Effector memory CD4-positive, alpha-beta T cell (primary cell): ENCODE measurements around the gene ATP1B1.

Experiments used
- DNase-seq, 3 donors: peaks; one replicate each; pipeline ENCODE4 v3.0.0-alpha.2; 2020
- H3K27ac ChIP-seq: 2 replicates; pipeline ENCODE4 v1.7.0; 2013; ENCODE audit warnings: mild to moderate bottlenecking, low read length, moderate library complexity; ENCODE audit not compliant: insufficient read depth, poor library complexity, severe bottlenecking
- H3K27me3 ChIP-seq: replicated peaks from 2 replicates; pipeline ENCODE4 v1.7.0; 2013; ENCODE audit warnings: mild to moderate bottlenecking, low read length; ENCODE audit not compliant: insufficient read depth, control insufficient read depth, poor library complexity, severe bottlenecking
- H3K36me3 ChIP-seq: 2 replicates; pipeline ENCODE4 v1.7.0; 2013; ENCODE audit warnings: mild to moderate bottlenecking, low read length, moderate library complexity; ENCODE audit not compliant: control insufficient read depth, insufficient read depth
- H3K4me1 ChIP-seq: 2 replicates; pipeline ENCODE4 v1.7.0; 2013; ENCODE audit warnings: low read length, mild to moderate bottlenecking; ENCODE audit not compliant: control insufficient read depth, insufficient read depth, poor library complexity, severe bottlenecking
- H3K4me3 ChIP-seq: 2 replicates; pipeline ENCODE4 v1.7.0; 2013; ENCODE audit warnings: low read length, low read depth, mild to moderate bottlenecking; ENCODE audit not compliant: insufficient read depth, poor library complexity, severe bottlenecking
- H3K9me3 ChIP-seq: 2 replicates; pipeline ENCODE4 v1.7.0; 2013; ENCODE audit warnings: mild to moderate bottlenecking, low read length, moderate library complexity; ENCODE audit not compliant: control insufficient read depth

ATP1B1 gene

DNA sequence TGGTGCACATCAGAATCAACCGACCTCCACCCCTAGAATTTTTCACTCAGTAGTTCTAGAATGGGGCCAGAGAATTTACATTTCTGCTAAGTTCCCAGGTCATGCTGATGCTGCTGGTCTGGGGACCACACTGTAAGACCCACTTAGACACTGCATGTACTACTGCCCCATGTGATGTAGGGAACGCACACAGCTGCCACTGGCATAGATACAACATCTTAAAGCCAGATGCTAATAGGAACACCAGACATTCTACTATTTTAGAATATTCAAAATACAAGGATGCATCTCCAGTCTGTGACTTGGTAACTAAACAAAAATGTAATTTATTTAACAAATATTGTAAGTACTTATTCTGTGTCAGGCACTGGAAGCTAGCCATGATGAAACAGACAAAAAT lies 14.1 kb upstream of the ATP1B1 start:
- H3K4me1 ChIP-seq = no peaks in the 10 kb centered on the region
- H3K9me3 ChIP-seq = no peaks in the 10 kb centered on the region
- H3K27ac ChIP-seq = no peak overlapping the region
- DNase-seq = no peak
- H3K4me3 ChIP-seq = no peak overlapping the region
- no peaks in the 10 kb centered on the region for H3K36me3 ChIP-seq
- no peaks in the 10 kb centered on the region for H3K27me3 ChIP-seq

DNA sequence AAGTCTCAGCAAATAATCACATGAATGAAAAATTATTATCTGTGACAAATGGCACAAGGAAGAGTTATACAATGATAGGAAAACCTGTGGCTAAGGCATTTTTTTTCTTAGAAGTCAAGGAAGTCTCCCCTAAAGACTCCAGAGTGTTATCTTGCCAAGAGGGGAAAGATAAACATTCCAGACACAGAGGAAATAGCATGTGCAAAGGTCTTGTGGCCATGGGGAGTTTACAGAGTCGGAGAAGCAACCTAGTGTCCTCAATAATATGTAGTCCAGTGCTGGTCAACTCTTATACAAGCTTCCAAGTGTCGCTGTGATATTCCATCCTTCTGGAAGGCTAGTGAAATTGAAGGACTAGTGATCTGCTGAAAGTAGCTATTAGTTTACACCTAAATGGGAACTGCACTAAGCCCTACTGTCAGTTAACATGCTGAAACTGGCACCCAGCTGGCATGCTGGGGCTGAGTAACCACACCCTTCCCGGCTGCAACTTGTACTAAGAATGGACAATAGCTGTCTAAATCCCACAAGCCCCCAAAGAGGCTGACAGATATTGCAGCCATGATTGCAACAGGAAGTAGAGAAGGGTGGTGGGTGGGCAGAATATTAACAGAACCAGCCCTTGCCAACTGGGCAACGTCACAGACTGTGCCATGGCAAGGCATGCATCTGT lies 11.5 kb upstream of the ATP1B1 start:
- no peak overlapping the region for H3K4me3 ChIP-seq
- no peaks in the 10 kb centered on the region for H3K27me3 ChIP-seq
- no peaks in the 10 kb centered on the region for H3K36me3 ChIP-seq
- no peak for DNase-seq
- H3K4me1 ChIP-seq = no peaks in the 10 kb centered on the region
- H3K27ac ChIP-seq = no peak overlapping the region
- no peaks in the 10 kb centered on the region for H3K9me3 ChIP-seq

DNA sequence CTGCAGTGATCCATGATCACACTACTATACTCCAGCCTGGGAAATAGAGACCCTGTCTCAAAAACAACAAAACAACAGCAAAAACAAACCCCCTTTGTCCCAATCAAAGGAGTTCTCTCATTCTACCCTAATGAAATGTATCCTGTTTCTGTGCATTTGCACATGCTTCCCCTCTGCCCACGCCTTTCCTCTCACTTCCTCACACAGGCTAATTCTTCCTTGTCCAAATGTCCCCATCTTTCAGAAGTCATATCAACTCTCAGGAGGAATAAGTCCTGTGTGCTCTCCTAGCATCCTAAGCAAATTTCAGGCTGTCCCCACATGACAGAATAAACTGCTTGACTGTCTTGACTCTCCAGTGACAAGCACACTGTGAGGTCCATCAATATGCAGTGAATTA lies 8.1 kb upstream of the ATP1B1 start:
- H3K4me3 ChIP-seq = no peak overlapping the region
- H3K27me3 ChIP-seq = no peaks in the 10 kb centered on the region
- DNase-seq = no peak
- H3K4me1 ChIP-seq = no peaks in the 10 kb centered on the region
- no peaks in the 10 kb centered on the region for H3K9me3 ChIP-seq
- H3K36me3 ChIP-seq = no peaks in the 10 kb centered on the region
- H3K27ac ChIP-seq = no peak overlapping the region

DNA sequence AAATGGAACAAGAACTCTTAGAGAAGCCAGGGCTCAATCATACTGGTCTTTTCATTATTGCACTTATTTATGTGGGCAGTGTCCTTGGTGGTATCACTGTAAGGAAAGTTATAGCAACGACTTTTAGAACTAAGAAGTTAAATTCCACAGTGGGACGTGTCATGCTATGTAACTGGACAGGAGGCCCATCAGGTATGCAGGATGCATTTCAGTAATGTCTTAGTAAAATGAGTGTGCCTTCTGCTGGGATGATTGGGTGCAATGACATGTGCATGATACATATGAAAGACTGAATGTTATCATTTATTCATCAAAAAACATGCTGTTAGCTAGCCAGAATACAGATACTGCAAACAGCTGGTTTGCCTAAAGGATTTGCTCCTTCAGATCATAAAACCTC lies 6.9 kb upstream of the ATP1B1 start:
- Histone ChIP-seq H3K4me1 (no peaks in the 10 kb centered on the region), H3K4me3 (no peak overlapping the region), H3K9me3 (no peaks in the 10 kb centered on the region), H3K36me3 (no peaks in the 10 kb centered on the region), H3K27me3 (no peaks in the 10 kb centered on the region), H3K27ac (no peak overlapping the region)
- no peak for DNase-seq

DNA sequence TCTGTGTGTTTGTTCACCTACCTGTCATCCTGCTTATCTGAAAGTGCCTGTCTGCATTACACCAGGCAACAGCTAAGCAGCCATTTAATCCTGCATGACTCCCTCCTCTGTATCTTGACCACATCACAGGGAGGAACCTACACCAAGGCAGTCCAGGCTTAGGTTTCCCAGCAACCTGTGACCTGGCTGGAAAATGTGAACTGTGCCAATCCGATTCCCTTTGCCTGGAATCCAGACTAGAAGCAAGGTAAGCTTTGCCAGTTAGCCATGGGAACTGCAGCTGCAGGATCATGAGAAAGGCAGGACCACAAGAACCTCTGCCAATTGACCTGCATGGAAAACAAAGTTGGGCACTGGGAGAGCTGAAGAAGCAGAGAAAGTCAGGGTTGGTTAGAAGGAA lies 6.3 kb upstream of the ATP1B1 start:
- no peaks in the 10 kb centered on the region for H3K36me3 ChIP-seq
- H3K27me3 ChIP-seq = no peaks in the 10 kb centered on the region
- no peaks in the 10 kb centered on the region for H3K4me1 ChIP-seq
- H3K4me3 ChIP-seq = no peak overlapping the region
- no peak overlapping the region for H3K27ac ChIP-seq
- DNase-seq = no peak
- H3K9me3 ChIP-seq = no peaks in the 10 kb centered on the region

DNA sequence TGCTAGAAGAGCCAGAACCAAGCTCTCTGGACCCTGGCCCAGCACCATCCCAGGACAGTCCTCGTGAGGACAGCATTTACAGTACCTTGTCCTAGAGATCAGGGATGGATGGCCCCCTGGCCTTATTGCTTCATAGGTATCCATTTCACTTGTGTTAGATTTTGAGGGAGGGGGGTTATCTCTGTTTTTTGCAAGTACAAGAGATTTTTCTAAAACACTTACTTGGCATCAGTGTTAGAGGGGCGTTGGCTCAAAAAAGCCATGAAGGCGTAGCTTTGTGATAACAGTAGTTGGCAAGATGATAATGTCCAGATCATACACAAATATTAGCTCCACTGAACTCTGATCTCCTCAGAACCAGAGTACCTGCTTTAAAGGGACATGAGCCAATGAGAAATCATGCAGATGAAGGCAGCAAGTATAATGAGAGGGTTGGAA lies 5.8 kb upstream of the ATP1B1 start:
- no peaks in the 10 kb centered on the region for H3K36me3 ChIP-seq
- H3K4me3 ChIP-seq = no peak overlapping the region
- no peaks in the 10 kb centered on the region for H3K9me3 ChIP-seq
- H3K27ac ChIP-seq = no peak overlapping the region
- H3K27me3 ChIP-seq = no peaks in the 10 kb centered on the region
- DNase-seq = no peak
- H3K4me1 ChIP-seq = peaks cover 4% of the 10 kb centered on the region

DNA sequence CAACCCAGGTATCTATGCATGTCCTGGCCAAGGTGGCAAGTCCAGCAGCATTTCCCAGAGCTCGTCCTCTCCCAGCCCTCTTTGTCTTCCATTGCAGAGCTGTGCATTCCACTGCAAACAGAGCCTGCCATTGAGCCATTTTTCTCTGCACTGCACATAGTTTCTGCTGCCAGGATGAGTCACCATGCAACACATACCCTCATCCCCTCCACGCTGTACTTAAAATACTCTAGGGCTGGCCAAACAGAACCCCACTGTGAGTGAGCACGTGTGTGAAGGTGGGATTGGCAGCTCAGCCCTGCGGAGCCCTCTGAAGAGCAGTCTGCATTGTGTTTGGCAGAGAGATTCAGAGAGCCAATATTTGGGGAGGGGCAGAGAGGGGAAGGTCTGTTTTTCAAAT lies 3.9 kb upstream of the ATP1B1 start:
- H3K9me3 ChIP-seq = no peaks in the 10 kb centered on the region
- no peak overlapping the region for H3K4me3 ChIP-seq
- no peaks in the 10 kb centered on the region for H3K36me3 ChIP-seq
- no peak for DNase-seq
- H3K4me1 ChIP-seq = peaks cover 13% of the 10 kb centered on the region
- no peak overlapping the region for H3K27ac ChIP-seq
- H3K27me3 ChIP-seq = no peaks in the 10 kb centered on the region

DNA sequence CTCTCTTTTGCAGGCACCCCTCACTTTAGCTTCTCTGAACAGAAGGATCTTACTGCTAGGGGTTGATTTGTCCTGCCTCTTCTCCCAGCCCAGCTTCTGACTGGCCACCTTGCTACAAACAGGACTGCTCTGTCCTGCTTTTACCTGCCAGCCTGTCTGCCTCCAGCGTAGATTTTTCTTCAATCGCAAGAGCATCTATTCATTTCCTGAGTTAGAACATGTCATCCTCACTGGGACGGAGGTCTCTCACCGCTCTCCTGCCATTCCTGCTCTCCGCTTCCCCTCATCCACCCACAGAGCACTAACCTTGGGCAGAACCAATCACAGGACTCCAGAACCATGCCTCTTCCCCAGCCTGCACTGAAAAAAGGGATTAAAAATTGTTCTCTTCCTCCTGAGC lies 3.5 kb upstream of the ATP1B1 start:
- Histone ChIP-seq H3K9me3 (no peaks in the 10 kb centered on the region), H3K27ac (no peak overlapping the region), H3K36me3 (no peaks in the 10 kb centered on the region), H3K4me1 (peaks cover 13% of the 10 kb centered on the region), H3K27me3 (no peaks in the 10 kb centered on the region), H3K4me3 (no peak overlapping the region)
- no peak for DNase-seq

DNA sequence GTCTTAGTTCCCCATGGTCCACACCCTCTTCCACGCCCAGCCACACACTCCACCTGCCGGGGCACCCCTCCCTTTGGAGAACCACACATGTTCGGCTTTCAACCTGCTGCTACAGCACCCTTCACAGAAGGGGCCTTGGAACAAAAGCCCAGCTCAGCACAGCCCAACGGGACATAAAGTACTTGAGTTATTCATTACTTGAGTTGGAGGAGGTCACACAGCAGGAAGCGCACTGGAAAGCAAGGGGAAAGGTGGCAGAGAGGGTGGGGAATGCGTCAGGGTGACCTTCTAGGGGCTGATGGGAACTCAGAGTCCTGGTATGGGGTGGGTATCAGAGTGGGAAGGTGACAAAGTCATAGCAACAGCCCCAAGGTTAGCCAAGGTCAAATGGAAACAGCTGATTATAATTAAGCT lies 3.0 kb upstream of the ATP1B1 start:
- H3K27me3 ChIP-seq = no peaks in the 10 kb centered on the region

DNA sequence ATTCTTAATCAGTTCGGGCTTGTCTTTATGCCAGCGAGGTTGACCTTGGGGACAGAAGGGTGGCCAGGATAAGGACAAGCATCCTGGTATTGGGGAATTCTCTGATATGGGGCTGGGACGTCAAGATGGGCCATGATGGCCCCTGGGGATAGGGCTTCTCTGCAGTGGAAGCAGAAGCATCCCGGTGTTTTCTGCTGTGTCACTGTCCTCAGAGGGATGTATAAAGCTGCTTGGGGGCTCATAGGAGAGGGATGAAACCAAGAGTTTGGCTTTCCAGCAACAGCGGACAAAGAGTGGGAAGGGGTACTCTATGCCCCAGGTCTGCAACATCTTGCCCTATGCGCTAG lies 1.4 kb upstream of the ATP1B1 start:
- Histone ChIP-seq H3K4me1 (peaks cover 13% of the 10 kb centered on the region), H3K4me3 (no peak overlapping the region), H3K9me3 (no peaks in the 10 kb centered on the region)

More for the DNA sequence above, 3.0 kb upstream of the ATP1B1 start:
- no peak for DNase-seq
- Histone ChIP-seq H3K27ac (no peak overlapping the region), H3K4me1 (peaks cover 13% of the 10 kb centered on the region), H3K36me3 (no peaks in the 10 kb centered on the region), H3K9me3 (no peaks in the 10 kb centered on the region), H3K4me3 (no peak overlapping the region)

More for the DNA sequence above, 1.4 kb upstream of the ATP1B1 start:
- no peaks in the 10 kb centered on the region for H3K36me3 ChIP-seq
- DNase-seq = no peak
- no peaks in the 10 kb centered on the region for H3K27me3 ChIP-seq
- H3K27ac ChIP-seq = no peak overlapping the region
